H7 (cell line): ENCODE results near the gene FOXD2. TPM values are rescaled to one million over a fixed set of nuclear protein-coding genes. Genes with fewer than 3 reads are reported as not detected.

ENCODE experiments used
- DNase-seq: peaks from one replicate; pipeline ENCODE4 v3.0.0; 2012
- H3K27me3 ChIP-seq: 2 replicates; pipeline ENCODE4 v1.6.0; 2011; ENCODE audit warnings: mild to moderate bottlenecking, low read length; ENCODE audit not compliant: control insufficient read depth, insufficient read depth
- H3K36me3 ChIP-seq: replicated peaks from 2 replicates; pipeline ENCODE4 v1.5.1; 2011; ENCODE audit warnings: low read length; ENCODE audit not compliant: control insufficient read depth, insufficient read depth
- H3K4me3 ChIP-seq: 2 replicates; pipeline ENCODE4 v1.5.1; 2011; ENCODE audit warnings: low read depth, mild to moderate bottlenecking, control low read depth, low read length, moderate library complexity; ENCODE audit not compliant: insufficient read depth
- total RNA-seq: library from RNA; depleted of rRNA; stranded (reverse); fragments of >200 nt; shearing (Covaris generic); gene quantifications from 2 replicates; pipeline ENCODE4 v1.2.3, GENCODE V29; 2014

Gene FOXD2
- total RNA-seq, 1 experiment from 2014 or later: 0.83 TPM

- no peak for DNase-seq
- no peak overlapping the region for H3K4me3 ChIP-seq
- no peaks in the 10 kb centered on the region for H3K36me3 ChIP-seq
- H3K27me3 ChIP-seq: peaks cover 22% of the 10 kb centered on the region
Measured at GRCh38 chr1:47409311-47410067, 28.4 kb upstream of the FOXD2 start.

- no peak overlapping the region for H3K4me3 ChIP-seq
- H3K27me3 ChIP-seq: peaks cover 27% of the 10 kb centered on the region
- no peak for DNase-seq
- no peaks in the 10 kb centered on the region for H3K36me3 ChIP-seq
Measured at GRCh38 chr1:47410068-47410455, 27.8 kb upstream of the FOXD2 start.

GRCh38 chr1:47411436-47411835, 26.4 kb upstream of the FOXD2 start:
- Histone ChIP-seq H3K27me3 (peaks cover 39% of the 10 kb centered on the region), H3K36me3 (no peaks in the 10 kb centered on the region), H3K4me3 (no peak overlapping the region)
- no peak for DNase-seq

GRCh38 chr1:47412437-47412836, 25.4 kb upstream of the FOXD2 start:
- DNase-seq: peak; percentile 52
- Histone ChIP-seq H3K27me3 (peaks cover 49% of the 10 kb centered on the region), H3K36me3 (no peaks in the 10 kb centered on the region), H3K4me3 (no peak overlapping the region)

- no peaks in the 10 kb centered on the region for H3K36me3 ChIP-seq
- peak within 1 kb of the TSS; percentile 32 for H3K4me3 ChIP-seq
- H3K27me3 ChIP-seq: peaks cover 77% of the 10 kb centered on the region
- DNase-seq: peak; percentile 72
Measured at GRCh38 chr1:47415728-47416318, 22.0 kb upstream of the FOXD2 start, which contains the start of gene FOXE3. Gene FOXE3, plus strand, starts transcription at chr1:47416285. Its CDS starts 31 bp downstream, at chr1:47416316.

- Histone ChIP-seq H3K4me3 (peak overlapping the region; percentile 32), H3K36me3 (no peaks in the 10 kb centered on the region), H3K27me3 (peaks cover 84% of the 10 kb centered on the region)
- peak; percentile 84 for DNase-seq
Measured at GRCh38 chr1:47416319-47417169, 21.3 kb upstream of the FOXD2 start.

GRCh38 chr1:47417170-47418044, 20.4 kb upstream of the FOXD2 start:
- Histone ChIP-seq H3K36me3 (no peaks in the 10 kb centered on the region), H3K4me3 (no peak overlapping the region; the same call in 1 of the 2 replicates), H3K27me3 (peaks cover 83% of the 10 kb centered on the region)
- peak; percentile 84 for DNase-seq

- no peaks in the 10 kb centered on the region for H3K36me3 ChIP-seq
- H3K4me3 ChIP-seq: no peak overlapping the region
- DNase-seq: no peak
- H3K27me3 ChIP-seq: peaks cover 83% of the 10 kb centered on the region
Measured at GRCh38 chr1:47418122-47418521, 19.7 kb upstream of the FOXD2 start.

GRCh38 chr1:47418681-47419325, 19.0 kb upstream of the FOXD2 start:
- no peak for DNase-seq
- Histone ChIP-seq H3K36me3 (no peaks in the 10 kb centered on the region), H3K4me3 (no peak overlapping the region), H3K27me3 (peaks cover 77% of the 10 kb centered on the region)

- peaks cover 67% of the 10 kb centered on the region for H3K27me3 ChIP-seq
- no peak for DNase-seq
- no peaks in the 10 kb centered on the region for H3K36me3 ChIP-seq
- no peak overlapping the region for H3K4me3 ChIP-seq
Measured at GRCh38 chr1:47420547-47420946, 17.3 kb upstream of the FOXD2 start.

GRCh38 chr1:47423872-47424271, 14.0 kb upstream of the FOXD2 start:
- DNase-seq: no peak
- peaks cover 52% of the 10 kb centered on the region for H3K27me3 ChIP-seq

GRCh38 chr1:47424336-47424982, 13.4 kb upstream of the FOXD2 start:
- Histone ChIP-seq H3K4me3 (no peak overlapping the region), H3K36me3 (no peaks in the 10 kb centered on the region), H3K27me3 (peaks cover 51% of the 10 kb centered on the region)
- DNase-seq: peak; percentile 78

More at GRCh38 chr1:47423872-47424271, 14.0 kb upstream of the FOXD2 start:
- no peak overlapping the region for H3K4me3 ChIP-seq
- no peaks in the 10 kb centered on the region for H3K36me3 ChIP-seq

GRCh38 chr1:47431534-47431933, 6.3 kb upstream of the FOXD2 start:
- H3K27me3 ChIP-seq: peaks cover 82% of the 10 kb centered on the region
- H3K4me3 ChIP-seq: no peak overlapping the region
- DNase-seq: peak; percentile 28
- no peaks in the 10 kb centered on the region for H3K36me3 ChIP-seq
